GM12892 (cell line): ENCODE results near the gene TRIO.

ENCODE experiments used
- DNase-seq: peaks from one replicate; pipeline ENCODE4 v3.0.0; 2011; ENCODE audit not compliant: insufficient read length
- FAIRE-seq: peaks from 2 replicates; lab custom pipeline; 2011; peaks lifted over from hg19 to GRCh38; lab: Jason Lieb, UNC
- POLR2A ChIP-seq: IDR thresholded peaks from 2 replicates; pipeline ENCODE4 v1.6.1; 2011; ENCODE audit warnings: low read depth, low read length, control low read depth
- POLR2AphosphoS5 ChIP-seq: IDR thresholded peaks from 2 replicates; pipeline ENCODE4 v1.6.1; 2011; ENCODE audit warnings: low read depth, low read length, control low read depth
- TAF1 ChIP-seq: IDR thresholded peaks from 2 replicates; pipeline ENCODE4 v1.6.1; 2011; ENCODE audit warnings: low read depth, mild to moderate bottlenecking, control low read depth, low read length, borderline replicate concordance

Gene TRIO

GRCh38 chr5:14208071-14209021, 65.2 kb downstream of the TRIO start:
- no peak for DNase-seq
- TF ChIP-seq TAF1, result no peak
- peak; percentile 85 for TF ChIP-seq POLR2AphosphoS5
- TF ChIP-seq POLR2A, result peak; percentile 68
- peak; percentile 78 for FAIRE-seq

- TF ChIP-seq POLR2AphosphoS5, result 0 out of 2 replicates have a peak, but pooled peaks have one; percentile 14
- no peak for TF ChIP-seq TAF1
- TF ChIP-seq POLR2A, result no peak
- DNase-seq, result no peak
- no peak for FAIRE-seq
Observed at GRCh38 chr5:14209222-14209822, 66.2 kb downstream of the TRIO start.

- FAIRE-seq, result no peak
- TF ChIP-seq POLR2AphosphoS5 (no peak), POLR2A (no peak), TAF1 (no peak)
Observed at GRCh38 chr5:14209836-14210235, 66.7 kb downstream of the TRIO start.

GRCh38 chr5:14210729-14211128, 67.6 kb downstream of the TRIO start:
- FAIRE-seq, result peak; percentile 33
- TF ChIP-seq POLR2AphosphoS5, result no peak
- TF ChIP-seq POLR2A, result no peak
- no peak for TF ChIP-seq TAF1
- no peak for DNase-seq

More at GRCh38 chr5:14209836-14210235, 66.7 kb downstream of the TRIO start:
- DNase-seq, result no peak

- FAIRE-seq (peak; percentile 68), DNase-seq (no peak)
- TF ChIP-seq POLR2A (no peak; the same call in 1 of the 2 replicates), TAF1 (0 out of 2 replicates have a peak, but pooled peaks have one; percentile 13), POLR2AphosphoS5 (no peak)
Observed at GRCh38 chr5:14211818-14212803, 69.0 kb downstream of the TRIO start.

- DNase-seq (no peak), FAIRE-seq (peak; percentile 90)
- TF ChIP-seq POLR2A (peak; percentile 53), TAF1 (no peak), POLR2AphosphoS5 (peak; percentile 75)
Observed at GRCh38 chr5:14212838-14213237, 69.7 kb downstream of the TRIO start.

GRCh38 chr5:14213253-14213652, 70.1 kb downstream of the TRIO start:
- no peak for DNase-seq
- no peak for FAIRE-seq
- TF ChIP-seq POLR2A (no peak), POLR2AphosphoS5 (no peak), TAF1 (no peak)

- TF ChIP-seq POLR2AphosphoS5 (0 out of 2 replicates have a peak, but pooled peaks have one; percentile 18), TAF1 (no peak)
- DNase-seq (no peak), FAIRE-seq (peak; percentile 58)
Observed at GRCh38 chr5:14213813-14214585, 70.9 kb downstream of the TRIO start.

- FAIRE-seq (no peak), DNase-seq (no peak)
- TF ChIP-seq TAF1 (no peak), POLR2AphosphoS5 (no peak), POLR2A (no peak)
Observed at GRCh38 chr5:14215901-14216300, 72.8 kb downstream of the TRIO start.

- DNase-seq, result no peak
- peak; percentile 42 for FAIRE-seq
- TF ChIP-seq TAF1 (no peak), POLR2A (no peak), POLR2AphosphoS5 (no peak)
Observed at GRCh38 chr5:14216372-14216771, 73.2 kb downstream of the TRIO start.
